WI38 (cell line): ENCODE data around the gene LINC01488.

Experiments
- H3K4me3 ChIP-seq: 2 replicates; pipeline ENCODE4 v1.5.1; 2011; ENCODE audit warnings: low read depth, mild to moderate bottlenecking, control low read depth, low read length
- CTCF ChIP-seq: IDR thresholded peaks from 2 replicates; pipeline ENCODE4 v1.5.1; 2012; ENCODE audit warnings: low read depth, mild to moderate bottlenecking, control low read depth, low read length

Gene LINC01488

GRCh38 chr11:69510471-69511357, 29.3 kb downstream of the LINC01488 start:
- H3K4me3 ChIP-seq, result no peak overlapping the region
- no peak for TF ChIP-seq CTCF

- no peak overlapping the region for H3K4me3 ChIP-seq
- no peak for TF ChIP-seq CTCF
Observed at GRCh38 chr11:69511358-69512055, 30.0 kb downstream of the LINC01488 start.

GRCh38 chr11:69512136-69512535, 30.7 kb downstream of the LINC01488 start:
- no peak for TF ChIP-seq CTCF
- H3K4me3 ChIP-seq, result no peak overlapping the region

GRCh38 chr11:69512790-69513189, 31.3 kb downstream of the LINC01488 start:
- no peak overlapping the region for H3K4me3 ChIP-seq
- TF ChIP-seq CTCF, result no peak

GRCh38 chr11:69513196-69513595, 31.7 kb downstream of the LINC01488 start:
- H3K4me3 ChIP-seq, result no peak overlapping the region
- no peak for TF ChIP-seq CTCF

GRCh38 chr11:69513663-69514224, 32.3 kb downstream of the LINC01488 start:
- TF ChIP-seq CTCF, result no peak
- no peak overlapping the region for H3K4me3 ChIP-seq

- no peak for TF ChIP-seq CTCF
Observed at GRCh38 chr11:69514771-69515170, 33.3 kb downstream of the LINC01488 start.

More at GRCh38 chr11:69514771-69515170, 33.3 kb downstream of the LINC01488 start:
- no peak overlapping the region for H3K4me3 ChIP-seq
